ENCODE measurements around the gene TMEM114. TPM values are rescaled to one million over a fixed set of nuclear protein-coding genes. Genes with fewer than 3 reads are reported as not detected.

TMEM114 gene
- polyA plus RNA-seq, 1 donor from 2014 or later, result 0.62 TPM

GRCh38 chr16:8547762-8548161 is 42.5 kb downstream of the TMEM114 start:
- TF ChIP-seq POLR2AphosphoS5 (IDR thresholded peaks at IDR 0.05) (no peak), SMC3 (conservative IDR thresholded peaks at IDR 0.05; ENCODE audit: poor library complexity) (no peak), EZH2 (IDR thresholded peaks at IDR 0.05; ENCODE audit: borderline replicate concordance, insufficient read depth, low read length, poor library complexity, severe bottlenecking) (no peak), RAD21 (conservative IDR thresholded peaks at IDR 0.05) (no peak), TAF1 (IDR thresholded peaks at IDR 0.05; ENCODE audit: low read depth) (no peak), EP300 (conservative IDR thresholded peaks at IDR 0.05; ENCODE audit: poor library complexity, severe bottlenecking) (no peak), MXI1 (conservative IDR thresholded peaks at IDR 0.05; ENCODE audit: poor library complexity, severe bottlenecking) (no peak)
- TF ChIP-seq, protein P1, sequence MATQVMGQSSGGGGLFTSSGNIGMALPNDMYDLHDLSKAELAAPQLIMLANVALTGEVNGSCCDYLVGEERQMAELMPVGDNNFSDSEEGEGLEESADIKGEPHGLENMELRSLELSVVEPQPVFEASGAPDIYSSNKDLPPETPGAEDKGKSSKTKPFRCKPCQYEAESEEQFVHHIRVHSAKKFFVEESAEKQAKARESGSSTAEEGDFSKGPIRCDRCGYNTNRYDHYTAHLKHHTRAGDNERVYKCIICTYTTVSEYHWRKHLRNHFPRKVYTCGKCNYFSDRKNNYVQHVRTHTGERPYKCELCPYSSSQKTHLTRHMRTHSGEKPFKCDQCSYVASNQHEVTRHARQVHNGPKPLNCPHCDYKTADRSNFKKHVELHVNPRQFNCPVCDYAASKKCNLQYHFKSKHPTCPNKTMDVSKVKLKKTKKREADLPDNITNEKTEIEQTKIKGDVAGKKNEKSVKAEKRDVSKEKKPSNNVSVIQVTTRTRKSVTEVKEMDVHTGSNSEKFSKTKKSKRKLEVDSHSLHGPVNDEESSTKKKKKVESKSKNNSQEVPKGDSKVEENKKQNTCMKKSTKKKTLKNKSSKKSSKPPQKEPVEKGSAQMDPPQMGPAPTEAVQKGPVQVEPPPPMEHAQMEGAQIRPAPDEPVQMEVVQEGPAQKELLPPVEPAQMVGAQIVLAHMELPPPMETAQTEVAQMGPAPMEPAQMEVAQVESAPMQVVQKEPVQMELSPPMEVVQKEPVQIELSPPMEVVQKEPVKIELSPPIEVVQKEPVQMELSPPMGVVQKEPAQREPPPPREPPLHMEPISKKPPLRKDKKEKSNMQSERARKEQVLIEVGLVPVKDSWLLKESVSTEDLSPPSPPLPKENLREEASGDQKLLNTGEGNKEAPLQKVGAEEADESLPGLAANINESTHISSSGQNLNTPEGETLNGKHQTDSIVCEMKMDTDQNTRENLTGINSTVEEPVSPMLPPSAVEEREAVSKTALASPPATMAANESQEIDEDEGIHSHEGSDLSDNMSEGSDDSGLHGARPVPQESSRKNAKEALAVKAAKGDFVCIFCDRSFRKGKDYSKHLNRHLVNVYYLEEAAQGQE (IDR thresholded peaks at IDR 0.05; ENCODE audit: borderline replicate concordance), result no peak
- TF ChIP-seq, protein P2, sequence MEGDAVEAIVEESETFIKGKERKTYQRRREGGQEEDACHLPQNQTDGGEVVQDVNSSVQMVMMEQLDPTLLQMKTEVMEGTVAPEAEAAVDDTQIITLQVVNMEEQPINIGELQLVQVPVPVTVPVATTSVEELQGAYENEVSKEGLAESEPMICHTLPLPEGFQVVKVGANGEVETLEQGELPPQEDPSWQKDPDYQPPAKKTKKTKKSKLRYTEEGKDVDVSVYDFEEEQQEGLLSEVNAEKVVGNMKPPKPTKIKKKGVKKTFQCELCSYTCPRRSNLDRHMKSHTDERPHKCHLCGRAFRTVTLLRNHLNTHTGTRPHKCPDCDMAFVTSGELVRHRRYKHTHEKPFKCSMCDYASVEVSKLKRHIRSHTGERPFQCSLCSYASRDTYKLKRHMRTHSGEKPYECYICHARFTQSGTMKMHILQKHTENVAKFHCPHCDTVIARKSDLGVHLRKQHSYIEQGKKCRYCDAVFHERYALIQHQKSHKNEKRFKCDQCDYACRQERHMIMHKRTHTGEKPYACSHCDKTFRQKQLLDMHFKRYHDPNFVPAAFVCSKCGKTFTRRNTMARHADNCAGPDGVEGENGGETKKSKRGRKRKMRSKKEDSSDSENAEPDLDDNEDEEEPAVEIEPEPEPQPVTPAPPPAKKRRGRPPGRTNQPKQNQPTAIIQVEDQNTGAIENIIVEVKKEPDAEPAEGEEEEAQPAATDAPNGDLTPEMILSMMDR (IDR thresholded peaks at IDR 0.05; ENCODE audit: poor library complexity, severe bottlenecking), result no peak
- Histone ChIP-seq H2AFZ (ENCODE audit: low read depth, low read length) (no peak overlapping the region), H3K36me3 (ENCODE audit: insufficient read depth, low read length) (no peaks in the 10 kb centered on the region), H3K27me3 (ENCODE audit: insufficient read depth, low read depth, low read length) (no peaks in the 10 kb centered on the region), H3K9ac (ENCODE audit: low read length) (no peak overlapping the region), H3K27ac (ENCODE audit: low read length) (no peak overlapping the region), H3F3A (ENCODE audit: insufficient read depth, low read length, poor library complexity, severe bottlenecking) (no peaks in the 10 kb centered on the region), H3K9me3 (ENCODE audit: low read length) (no peaks in the 10 kb centered on the region), H3K79me2 (replicated peaks; ENCODE audit: insufficient read depth, low read length) (no peaks in the 10 kb centered on the region), H4K20me1 (ENCODE audit: insufficient read depth) (no peaks in the 10 kb centered on the region), H3K9me2 (ENCODE audit: insufficient read depth, low read length) (no peaks in the 10 kb centered on the region), H3K4me3 (ENCODE audit: low read length) (no peak overlapping the region), H3K4me2 (ENCODE audit: low read length) (no peak overlapping the region)

DNA sequence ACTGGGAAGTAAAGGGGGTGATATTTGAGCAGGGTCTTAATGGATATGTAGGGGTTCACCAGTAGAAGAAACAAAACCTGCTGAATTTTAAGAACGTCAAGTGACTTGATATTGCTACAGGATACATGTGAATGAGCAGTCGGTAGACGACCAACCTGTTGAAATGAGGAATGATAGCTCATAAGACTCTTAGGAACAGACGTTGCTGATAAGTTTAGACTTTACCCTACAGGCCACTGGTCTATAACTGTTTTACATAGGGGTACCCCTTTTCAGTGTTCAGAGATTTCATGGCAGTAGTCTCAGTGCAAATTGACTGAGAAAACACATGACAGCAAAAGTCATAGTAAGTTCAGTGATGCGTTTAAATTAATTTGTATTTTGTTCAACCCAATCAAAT is 45.9 kb downstream of the TMEM114 start:
- Histone ChIP-seq H2AFZ (ENCODE audit: low read depth, low read length) (no peak overlapping the region), H3K27me3 (ENCODE audit: insufficient read depth, low read depth, low read length) (no peaks in the 10 kb centered on the region), H4K20me1 (ENCODE audit: insufficient read depth) (no peaks in the 10 kb centered on the region), H3K79me2 (replicated peaks; ENCODE audit: insufficient read depth, low read length) (no peaks in the 10 kb centered on the region), H3K9me2 (ENCODE audit: insufficient read depth, low read length) (no peaks in the 10 kb centered on the region), H3K36me3 (ENCODE audit: insufficient read depth, low read length) (no peaks in the 10 kb centered on the region), H3K4me3 (ENCODE audit: low read length) (no peak overlapping the region), H3K27ac (ENCODE audit: low read length) (no peak overlapping the region), H3K4me2 (ENCODE audit: low read length) (no peak overlapping the region), H3K9ac (ENCODE audit: low read length) (no peak overlapping the region), H3K9me3 (ENCODE audit: low read length) (no peaks in the 10 kb centered on the region), H3F3A (ENCODE audit: insufficient read depth, low read length, poor library complexity, severe bottlenecking) (no peaks in the 10 kb centered on the region)
- TF ChIP-seq, protein P1 (IDR thresholded peaks at IDR 0.05; ENCODE audit: borderline replicate concordance), result no peak
- TF ChIP-seq EZH2 (IDR thresholded peaks at IDR 0.05; ENCODE audit: borderline replicate concordance, insufficient read depth, low read length, poor library complexity, severe bottlenecking), result no peak
- TF ChIP-seq TAF1 (IDR thresholded peaks at IDR 0.05; ENCODE audit: low read depth), result no peak
- TF ChIP-seq RAD21 (conservative IDR thresholded peaks at IDR 0.05), result no peak
- TF ChIP-seq, protein P2 (IDR thresholded peaks at IDR 0.05; ENCODE audit: poor library complexity, severe bottlenecking), result no peak
